GM21367 (cell line): ENCODE results near the gene KCNK10.

Source experiments
- ATAC-seq: cut with Tn5 transposase; IDR thresholded peaks from one replicate; pipeline ENCODE4 v1.9.1; 2021; ENCODE audit not compliant: unreplicated experiment

The KCNK10 gene, protein sequence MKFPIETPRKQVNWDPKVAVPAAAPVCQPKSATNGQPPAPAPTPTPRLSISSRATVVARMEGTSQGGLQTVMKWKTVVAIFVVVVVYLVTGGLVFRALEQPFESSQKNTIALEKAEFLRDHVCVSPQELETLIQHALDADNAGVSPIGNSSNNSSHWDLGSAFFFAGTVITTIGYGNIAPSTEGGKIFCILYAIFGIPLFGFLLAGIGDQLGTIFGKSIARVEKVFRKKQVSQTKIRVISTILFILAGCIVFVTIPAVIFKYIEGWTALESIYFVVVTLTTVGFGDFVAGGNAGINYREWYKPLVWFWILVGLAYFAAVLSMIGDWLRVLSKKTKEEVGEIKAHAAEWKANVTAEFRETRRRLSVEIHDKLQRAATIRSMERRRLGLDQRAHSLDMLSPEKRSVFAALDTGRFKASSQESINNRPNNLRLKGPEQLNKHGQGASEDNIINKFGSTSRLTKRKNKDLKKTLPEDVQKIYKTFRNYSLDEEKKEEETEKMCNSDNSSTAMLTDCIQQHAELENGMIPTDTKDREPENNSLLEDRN

GRCh38 chr14:88323086-88323522 lies at the start of gene KCNK10:
Gene KCNK10 (minus strand): TSS chr14:88323269. CDS start chr14:88322798, 471 bp downstream.
- ATAC-seq: peak; percentile 13

DNA sequence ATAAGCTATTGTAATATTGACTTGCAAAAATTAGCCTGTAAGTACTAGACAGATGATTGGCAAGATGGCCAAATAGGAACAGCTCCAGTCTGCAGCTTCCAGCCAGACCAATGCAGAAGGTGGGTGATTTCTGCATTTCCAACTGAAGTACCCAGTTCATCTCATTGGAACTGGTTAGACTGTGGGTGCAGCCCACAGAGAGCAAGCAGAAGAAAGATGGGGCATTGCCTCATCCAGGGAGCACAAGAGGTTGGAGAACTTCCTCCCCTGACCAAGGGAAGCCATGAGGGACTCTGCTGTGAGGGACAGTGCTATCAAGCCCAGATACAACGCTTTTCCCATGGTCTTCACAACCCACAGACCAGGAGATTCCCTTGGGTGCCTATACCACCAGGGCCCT lies 46.4 kb upstream of the KCNK10 start:
- no peak for ATAC-seq

DNA sequence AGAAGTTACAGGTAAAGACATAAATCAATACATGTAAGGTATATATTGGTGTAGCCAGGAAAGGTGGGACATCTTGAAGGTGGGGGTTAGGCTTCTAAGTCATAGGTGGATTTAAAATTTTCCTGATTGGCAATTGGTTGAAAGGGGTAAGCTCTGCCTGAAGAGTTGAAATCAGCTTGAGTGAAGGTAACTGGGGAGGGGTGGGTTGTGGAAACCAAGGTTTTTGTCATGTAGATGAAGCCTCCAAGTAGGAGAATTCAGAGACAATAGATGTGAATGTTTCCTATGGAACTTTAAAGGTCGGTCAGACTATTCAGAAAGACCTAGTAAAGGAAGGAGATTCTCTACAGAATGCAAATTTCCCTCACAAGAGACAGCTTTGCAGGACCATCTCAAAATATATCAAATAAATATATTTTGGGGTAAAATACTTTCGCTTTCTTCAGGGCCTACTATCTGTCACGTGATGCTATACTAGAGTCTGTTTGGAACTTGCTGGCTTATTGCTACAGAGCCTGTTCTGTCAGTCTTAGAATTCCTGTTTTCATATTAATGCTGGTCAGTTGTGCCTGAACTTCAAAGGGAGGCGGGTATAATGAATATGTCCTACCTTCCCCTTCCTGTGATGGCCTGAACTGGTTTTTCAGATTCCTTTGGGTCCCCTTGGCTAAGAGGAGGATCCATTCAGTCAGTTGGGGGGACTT lies 41.8 kb upstream of the KCNK10 start:
- ATAC-seq: no peak

DNA sequence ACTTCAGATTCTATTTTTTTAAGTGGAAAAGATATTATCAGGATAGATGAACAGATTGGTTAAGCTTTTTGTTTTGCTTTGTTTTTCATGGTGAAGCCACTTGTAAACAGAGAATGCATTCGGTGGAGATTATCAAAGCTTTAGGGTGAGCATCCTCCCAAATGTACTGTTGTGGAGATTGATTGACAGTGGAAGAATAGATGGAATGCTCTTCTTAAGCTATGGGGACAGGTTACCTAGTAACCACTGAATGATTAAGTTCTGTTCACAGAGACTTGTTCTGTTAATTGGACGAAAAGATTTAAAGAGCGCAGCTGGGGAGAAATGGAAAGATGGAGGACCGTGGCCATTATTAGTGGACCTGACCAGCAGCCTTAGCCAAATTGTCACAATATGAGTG lies 40.6 kb upstream of the KCNK10 start:
- ATAC-seq: no peak

DNA sequence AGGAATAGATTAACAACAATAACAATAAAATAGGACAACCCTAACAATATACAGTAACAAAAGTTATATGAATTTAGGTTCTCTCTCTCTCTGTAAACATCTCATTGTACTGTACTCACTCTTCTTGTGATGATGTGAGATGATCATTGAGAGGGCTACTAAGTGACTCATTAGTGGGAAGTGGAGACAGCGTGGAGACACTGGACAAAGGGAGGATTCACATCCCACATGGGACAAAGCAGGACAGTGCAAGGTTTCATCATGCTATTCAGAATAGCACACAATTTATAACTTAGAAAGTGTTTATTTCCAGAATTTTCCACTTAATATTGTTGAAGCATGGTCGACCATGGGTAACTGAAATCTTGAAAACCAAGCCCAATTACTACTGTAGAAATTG lies 36.4 kb upstream of the KCNK10 start:
- no peak for ATAC-seq

DNA sequence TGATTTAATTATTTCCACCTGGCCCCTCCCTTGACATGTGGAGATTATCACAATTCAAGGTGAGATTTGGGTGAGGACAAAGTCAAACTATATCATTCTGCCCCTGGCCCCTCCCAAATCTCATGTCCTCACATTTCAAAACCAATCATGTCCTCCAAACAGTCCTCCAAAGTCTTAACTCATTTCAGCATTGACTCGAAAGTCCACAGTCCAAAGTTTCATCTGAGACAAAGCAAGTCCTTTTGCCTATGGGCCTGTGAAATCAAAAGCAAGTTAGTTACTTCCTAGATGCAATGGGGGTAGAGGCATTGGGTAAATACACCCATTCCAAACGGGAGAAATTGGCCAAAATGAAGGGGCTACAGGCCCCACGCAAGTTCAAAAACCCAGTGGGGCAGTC lies 31.3 kb upstream of the KCNK10 start:
- ATAC-seq: no peak

DNA sequence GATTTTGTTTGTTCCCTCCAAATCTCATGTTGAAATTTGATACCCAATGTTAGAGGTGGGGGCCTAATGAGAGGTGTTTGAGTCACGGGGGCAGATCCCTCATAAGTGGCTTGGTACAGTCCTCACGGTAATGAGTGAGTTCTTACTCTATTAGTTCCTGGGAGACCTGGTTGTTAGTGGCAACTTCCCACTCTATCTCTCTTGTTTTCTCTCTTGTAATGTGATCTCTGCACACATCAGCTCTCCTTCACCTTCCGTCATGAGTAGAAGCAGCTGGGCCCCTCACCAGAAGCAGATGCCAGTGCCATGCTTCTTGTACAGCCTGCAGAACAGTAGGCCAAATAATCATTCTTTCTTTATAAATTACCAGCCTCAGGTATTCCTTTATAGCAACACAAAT lies 29.6 kb upstream of the KCNK10 start:
- no peak for ATAC-seq

GRCh38 chr14:88351966-88352691 lies 29.1 kb upstream of the KCNK10 start:
- no peak for ATAC-seq

- ATAC-seq: no peak
These were observed 25.5 kb upstream of the KCNK10 start for GRCh38 chr14:88348546-88348945.

- ATAC-seq: no peak
These were observed 23.1 kb upstream of the KCNK10 start for GRCh38 chr14:88346048-88346639.

GRCh38 chr14:88342980-88343379 lies 19.9 kb upstream of the KCNK10 start:
- ATAC-seq: no peak

- ATAC-seq: no peak
These were observed 17.3 kb upstream of the KCNK10 start for GRCh38 chr14:88340357-88340756.

GRCh38 chr14:88333036-88333435 lies 10.0 kb upstream of the KCNK10 start:
- ATAC-seq: no peak

DNA sequence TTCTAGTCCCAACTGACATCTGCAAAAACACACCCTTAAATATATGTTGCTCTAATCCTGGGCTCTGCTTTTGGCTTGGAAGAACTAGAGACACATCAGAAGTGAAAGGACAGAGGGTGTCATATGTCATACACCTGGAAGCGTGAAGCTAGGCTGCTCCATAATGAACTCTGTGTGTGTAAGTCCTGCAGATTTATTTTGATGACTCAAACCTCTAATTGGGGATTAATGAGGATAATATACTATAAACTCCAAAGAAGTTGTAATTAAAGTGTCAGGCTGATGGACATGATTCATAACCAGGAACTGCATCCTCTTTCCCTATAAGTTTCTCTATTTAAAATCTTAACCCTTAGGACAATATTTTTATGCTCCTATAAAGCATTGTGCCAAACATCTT lies 4.4 kb upstream of the KCNK10 start:
- ATAC-seq: no peak

DNA sequence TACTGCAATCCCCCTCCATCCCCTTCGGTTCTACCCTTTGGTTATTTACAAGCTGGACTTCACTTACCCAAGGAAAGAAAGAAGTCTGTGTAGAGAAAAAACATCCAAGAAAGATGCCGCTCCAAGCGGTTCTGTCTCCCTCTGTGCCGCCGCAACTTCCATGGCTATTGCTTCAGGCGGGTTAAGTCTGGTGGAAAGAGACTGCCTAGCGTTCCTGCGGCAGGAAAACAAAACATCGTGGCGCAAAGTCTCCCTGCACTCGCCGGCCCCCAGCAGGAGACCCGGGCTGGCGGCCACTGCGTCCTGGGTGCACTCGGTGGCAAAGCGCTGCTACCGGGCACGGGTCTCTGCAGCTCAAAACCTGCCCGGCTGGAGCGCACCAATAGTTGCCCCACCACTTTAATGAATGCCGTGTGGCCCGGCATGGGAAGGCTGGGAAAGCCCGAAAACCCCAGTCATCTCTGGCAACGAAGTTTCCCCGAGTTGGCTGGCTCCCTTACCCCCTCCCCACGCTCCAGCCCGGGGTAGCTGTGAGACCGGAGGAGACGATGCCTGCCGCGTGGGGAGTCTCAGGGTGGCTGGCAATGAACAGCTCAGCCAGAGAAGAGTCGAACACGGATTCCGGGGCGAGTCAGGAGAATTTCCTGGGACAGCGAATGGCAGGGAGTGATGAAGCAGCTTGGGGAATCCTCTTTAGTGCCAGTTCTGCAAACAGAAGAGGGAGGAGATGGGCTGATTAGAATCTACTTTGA lies 3.5 kb upstream of the KCNK10 start:
- ATAC-seq: no peak

DNA sequence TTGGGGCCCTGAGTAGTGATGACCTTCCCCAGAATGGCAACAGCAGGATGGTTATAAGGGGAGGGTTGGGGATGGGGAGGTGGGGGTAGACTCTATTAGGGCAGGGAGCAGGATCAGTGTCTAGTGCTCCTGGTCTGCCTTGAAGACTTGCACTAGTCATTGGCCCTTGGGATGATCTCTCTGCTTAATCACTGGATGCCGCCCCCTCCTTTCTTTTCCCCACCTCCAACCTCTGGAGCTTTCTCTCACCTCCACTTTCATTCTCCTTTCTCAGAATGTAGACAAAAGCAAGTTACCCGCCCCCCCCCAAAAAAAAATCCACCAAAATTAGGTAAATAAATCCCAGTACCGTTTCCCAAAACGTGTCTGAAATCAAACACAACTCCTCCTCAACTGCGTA lies 2.8 kb upstream of the KCNK10 start:
- no peak for ATAC-seq

DNA sequence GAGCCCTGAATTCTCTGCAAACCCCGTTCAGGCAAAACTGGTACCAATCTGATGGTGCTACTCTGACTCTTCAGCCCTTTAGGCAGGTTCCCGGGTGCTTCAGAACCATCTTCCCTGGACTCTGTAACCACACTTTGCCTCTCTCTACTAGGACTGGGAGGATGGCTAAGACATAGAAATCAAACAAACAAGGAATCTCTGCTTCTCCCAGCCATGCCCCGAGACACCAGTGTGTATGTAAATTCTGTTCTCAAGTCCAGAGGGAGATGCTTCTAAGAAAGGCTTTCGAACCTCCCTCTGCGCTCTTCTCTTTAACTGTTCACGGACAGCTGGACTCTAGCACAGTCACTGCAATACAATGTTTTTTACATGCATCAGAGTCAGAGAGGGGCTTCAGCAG lies 1.9 kb upstream of the KCNK10 start:
- ATAC-seq: no peak

DNA sequence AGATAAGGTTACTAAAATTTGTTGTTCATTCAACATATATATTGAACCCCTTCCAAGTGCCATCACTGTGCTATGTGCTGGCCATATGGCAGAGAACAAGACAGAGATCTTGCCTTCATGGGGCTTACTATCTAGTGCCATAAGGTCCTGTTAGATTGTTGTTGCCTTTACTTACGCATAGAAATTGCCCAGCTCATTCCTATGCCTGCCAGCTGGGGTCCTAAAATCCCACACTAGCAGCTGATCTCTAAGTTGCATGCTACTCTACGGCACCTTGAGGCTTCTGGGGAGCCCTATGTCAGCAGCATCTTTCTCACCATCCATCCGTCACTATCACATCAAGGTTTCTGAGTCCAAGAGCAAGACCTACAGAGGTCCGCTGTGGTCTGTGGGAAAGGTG lies 1.4 kb upstream of the KCNK10 start:
- no peak for ATAC-seq

DNA sequence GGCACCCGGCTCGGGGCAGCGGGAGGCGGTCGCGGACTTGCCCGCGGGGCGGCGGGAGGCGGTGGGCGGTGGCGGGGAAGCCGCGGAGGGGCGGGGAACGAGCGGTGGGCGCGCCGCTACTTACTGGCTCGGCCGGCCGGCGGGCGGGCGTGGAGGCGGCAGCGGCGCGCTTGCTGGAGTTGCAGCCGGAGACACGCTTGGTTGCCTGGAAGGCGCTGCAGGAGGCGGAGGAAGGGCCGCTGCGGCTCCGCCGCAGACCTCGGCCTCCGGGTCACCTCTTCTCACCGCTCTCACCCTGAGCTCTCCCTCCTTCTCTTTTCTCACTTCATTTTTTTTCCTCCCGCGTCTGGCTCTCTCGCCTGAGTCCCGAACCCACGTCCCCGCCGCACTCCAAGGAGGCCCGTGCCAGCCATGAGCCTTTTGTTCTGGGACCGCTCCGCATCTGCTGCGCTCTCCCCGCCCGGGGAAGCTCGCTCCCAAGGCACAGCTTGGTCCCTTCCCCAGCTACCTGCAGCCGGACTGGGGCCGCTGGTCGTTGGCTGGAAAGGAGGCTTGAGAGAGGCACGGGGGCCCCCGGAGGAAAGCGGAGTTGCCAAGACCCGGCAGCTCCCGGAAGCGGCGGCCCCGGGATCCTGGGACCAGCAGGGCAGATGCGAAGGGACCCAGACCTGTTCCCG lies 592 bp upstream of the KCNK10 start:
- ATAC-seq: peak; percentile 95
